ENCODE measurements around the gene NANS.

NANS gene, protein sequence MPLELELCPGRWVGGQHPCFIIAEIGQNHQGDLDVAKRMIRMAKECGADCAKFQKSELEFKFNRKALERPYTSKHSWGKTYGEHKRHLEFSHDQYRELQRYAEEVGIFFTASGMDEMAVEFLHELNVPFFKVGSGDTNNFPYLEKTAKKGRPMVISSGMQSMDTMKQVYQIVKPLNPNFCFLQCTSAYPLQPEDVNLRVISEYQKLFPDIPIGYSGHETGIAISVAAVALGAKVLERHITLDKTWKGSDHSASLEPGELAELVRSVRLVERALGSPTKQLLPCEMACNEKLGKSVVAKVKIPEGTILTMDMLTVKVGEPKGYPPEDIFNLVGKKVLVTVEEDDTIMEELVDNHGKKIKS

DNA sequence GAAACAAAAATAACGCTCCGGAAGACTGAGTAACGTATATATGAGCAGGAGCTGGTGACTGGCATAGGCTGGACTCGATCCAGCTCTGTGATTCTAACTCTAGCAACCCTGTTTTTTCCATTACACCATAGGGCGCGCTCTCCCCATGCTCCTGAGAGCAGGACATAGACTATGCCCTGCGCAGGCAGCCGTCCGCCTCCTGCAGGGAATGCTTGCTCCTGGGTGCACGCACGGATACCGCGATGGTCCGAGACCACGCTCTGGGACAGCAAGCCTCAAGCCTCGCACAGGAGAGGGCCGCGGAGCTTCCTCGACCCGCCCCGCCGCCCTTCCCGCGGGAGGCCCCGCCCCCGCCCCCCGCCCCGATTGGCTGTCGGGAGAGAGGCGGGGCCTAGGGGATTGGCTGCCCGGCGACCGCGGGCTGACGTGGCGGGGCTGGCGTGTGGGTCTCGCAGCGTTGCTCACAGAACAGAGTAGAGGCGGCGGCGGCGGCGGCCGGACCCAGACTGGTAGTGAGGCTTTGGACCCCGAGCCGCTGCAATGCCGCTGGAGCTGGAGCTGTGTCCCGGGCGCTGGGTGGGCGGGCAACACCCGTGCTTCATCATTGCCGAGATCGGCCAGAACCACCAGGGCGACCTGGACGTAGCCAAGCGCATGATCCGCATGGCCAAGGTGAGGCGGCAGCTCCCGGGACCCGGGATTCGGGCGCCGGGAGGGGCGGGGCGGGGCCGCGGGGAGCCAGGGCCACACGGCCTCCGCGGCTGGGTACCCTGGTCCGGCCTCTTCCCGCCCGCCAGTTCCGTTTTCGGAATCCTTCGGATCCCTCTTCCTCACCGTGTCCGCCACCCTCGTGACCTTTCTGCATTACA, at the start of gene NANS:
NANS (plus strand) TSS at position 464 of the 869 bp plus-strand sequence; CDS start at position 541, 77 bp downstream.
- peak within 1 kb of the TSS; percentile 72 for H3K4me3 ChIP-seq (ENCODE audit: low read depth, low read length)
- TF ChIP-seq, protein P1, sequence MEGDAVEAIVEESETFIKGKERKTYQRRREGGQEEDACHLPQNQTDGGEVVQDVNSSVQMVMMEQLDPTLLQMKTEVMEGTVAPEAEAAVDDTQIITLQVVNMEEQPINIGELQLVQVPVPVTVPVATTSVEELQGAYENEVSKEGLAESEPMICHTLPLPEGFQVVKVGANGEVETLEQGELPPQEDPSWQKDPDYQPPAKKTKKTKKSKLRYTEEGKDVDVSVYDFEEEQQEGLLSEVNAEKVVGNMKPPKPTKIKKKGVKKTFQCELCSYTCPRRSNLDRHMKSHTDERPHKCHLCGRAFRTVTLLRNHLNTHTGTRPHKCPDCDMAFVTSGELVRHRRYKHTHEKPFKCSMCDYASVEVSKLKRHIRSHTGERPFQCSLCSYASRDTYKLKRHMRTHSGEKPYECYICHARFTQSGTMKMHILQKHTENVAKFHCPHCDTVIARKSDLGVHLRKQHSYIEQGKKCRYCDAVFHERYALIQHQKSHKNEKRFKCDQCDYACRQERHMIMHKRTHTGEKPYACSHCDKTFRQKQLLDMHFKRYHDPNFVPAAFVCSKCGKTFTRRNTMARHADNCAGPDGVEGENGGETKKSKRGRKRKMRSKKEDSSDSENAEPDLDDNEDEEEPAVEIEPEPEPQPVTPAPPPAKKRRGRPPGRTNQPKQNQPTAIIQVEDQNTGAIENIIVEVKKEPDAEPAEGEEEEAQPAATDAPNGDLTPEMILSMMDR (IDR thresholded peaks at IDR 0.05; ENCODE audit: borderline replicate concordance, insufficient read depth, low read depth, low read length) = no peak

DNA sequence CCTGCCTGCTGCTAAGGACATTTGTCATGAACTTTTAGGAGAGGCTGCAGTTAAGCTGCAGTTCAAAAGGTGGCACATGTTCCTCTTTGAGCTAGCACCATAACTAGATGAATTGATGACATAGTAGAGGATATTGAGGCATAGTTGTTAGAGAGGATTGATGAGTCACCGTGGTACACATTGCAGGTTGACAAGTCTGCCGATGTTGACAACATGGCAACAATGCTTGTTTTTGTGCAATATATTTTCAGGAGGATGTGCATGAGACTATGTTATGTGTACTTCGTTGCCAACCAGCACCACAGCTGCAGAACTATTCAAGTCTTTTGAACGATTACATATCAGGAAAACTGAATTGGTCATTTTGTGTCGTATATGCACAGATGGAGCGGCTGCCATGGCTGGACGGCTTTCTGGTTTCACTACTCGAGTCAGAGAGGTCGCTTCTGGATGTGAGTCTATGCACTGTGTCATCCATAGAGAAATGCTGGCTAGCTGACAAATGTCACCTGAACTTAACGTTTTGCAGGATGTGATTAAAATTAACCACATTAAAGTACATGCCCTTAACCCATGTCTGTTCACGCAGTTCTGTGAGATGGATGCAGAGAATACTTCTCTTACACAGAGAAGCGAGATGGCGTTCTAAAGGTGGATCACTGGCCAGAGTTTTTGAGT, 49.1 kb upstream of the NANS start:
- H3K4me3 ChIP-seq (ENCODE audit: low read depth, low read length) = no peak overlapping the region
- TF ChIP-seq, protein P1 (IDR thresholded peaks at IDR 0.05; ENCODE audit: borderline replicate concordance, insufficient read depth, low read depth, low read length) = no peak

DNA sequence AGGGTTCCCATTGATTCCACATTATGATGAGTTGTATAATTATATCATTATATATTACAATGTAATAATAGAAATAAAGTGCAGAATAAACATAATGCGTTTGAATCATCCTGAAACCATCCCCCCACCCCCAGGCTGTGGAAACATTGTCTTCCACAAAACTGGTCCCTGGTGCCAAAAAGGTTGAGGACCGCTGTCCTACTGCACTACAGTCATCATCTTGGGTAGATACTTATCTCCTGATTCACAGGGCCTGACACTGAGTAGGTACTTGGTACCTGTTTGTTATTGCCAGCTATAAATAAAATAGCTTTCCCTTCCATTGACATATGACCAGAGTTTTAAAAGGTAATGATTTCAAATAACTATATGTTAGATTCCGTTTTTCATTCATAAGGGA, 47.8 kb upstream of the NANS start:
- no peak overlapping the region for H3K4me3 ChIP-seq (ENCODE audit: low read depth, low read length)
- TF ChIP-seq, protein P1 (IDR thresholded peaks at IDR 0.05; ENCODE audit: borderline replicate concordance, insufficient read depth, low read depth, low read length) = no peak

DNA sequence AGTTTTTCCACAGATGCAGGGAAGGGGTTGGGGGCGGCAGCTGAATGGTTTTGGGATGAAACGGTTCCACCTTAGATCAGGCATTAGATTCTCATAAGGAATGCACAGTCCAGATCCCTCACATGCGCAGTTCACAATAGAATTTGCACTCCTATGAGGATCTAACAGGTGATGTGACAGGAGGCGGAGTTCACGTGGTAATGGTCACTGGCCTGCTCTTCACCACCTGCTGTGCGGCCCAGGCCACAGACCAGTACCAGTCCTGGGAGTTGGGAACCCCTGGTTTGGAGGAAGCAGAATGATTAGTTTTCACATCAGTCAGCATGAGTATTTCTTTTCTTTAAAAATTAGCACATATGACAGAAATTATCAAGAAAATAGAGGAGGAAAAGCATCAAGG, 47.1 kb upstream of the NANS start:
- no peak overlapping the region for H3K4me3 ChIP-seq (ENCODE audit: low read depth, low read length)
- TF ChIP-seq, protein P1 (IDR thresholded peaks at IDR 0.05; ENCODE audit: borderline replicate concordance, insufficient read depth, low read depth, low read length) = no peak

DNA sequence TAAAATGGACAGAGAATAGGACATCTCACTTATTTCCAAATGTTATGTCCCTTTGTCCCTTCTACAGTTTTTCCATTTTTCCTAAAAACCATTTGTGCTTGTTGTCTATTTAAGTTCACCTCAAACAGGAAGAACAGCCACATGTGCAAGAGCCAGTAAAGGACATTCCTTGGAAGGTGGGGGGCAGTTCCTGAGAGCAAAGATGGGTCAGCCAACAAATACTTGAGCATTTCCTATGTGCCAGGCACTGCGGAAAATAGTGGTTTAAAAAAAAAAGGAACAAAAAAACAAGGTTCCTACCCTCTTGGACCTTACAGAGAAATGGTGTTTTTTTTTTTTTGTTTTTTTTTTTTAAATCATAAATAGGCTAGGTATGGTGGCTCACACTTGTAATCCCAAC, 46.6 kb upstream of the NANS start:
- H3K4me3 ChIP-seq (ENCODE audit: low read depth, low read length) = no peak overlapping the region
- TF ChIP-seq, protein P1 (IDR thresholded peaks at IDR 0.05; ENCODE audit: borderline replicate concordance, insufficient read depth, low read depth, low read length) = no peak

DNA sequence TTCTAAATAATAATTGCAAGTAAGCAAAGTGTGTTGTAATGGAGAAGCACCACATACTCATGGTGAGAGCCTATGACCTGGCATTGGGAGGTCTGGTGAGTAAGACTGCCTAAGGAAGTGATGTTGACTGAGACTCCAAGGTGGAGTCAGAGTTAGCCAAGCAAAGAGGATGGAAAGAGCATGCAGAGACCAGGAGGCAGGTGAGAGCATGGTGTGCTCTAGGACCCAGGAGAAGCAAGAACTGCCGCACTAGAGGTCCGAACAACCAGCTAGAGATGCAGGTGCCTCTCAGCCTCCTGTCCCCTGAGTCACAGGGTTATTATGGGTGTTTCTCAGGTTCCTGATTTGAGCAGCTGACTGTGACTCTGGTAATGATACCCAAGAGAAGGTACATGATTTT, 46.1 kb upstream of the NANS start:
- no peak overlapping the region for H3K4me3 ChIP-seq (ENCODE audit: low read depth, low read length)
- TF ChIP-seq, protein P1 (IDR thresholded peaks at IDR 0.05; ENCODE audit: borderline replicate concordance, insufficient read depth, low read depth, low read length) = no peak
